Measurements from ENCODE around the gene DYRK1A. TPM values are rescaled to one million over a fixed set of nuclear protein-coding genes. Genes with fewer than 3 reads are reported as not detected.

Gene DYRK1A
- total RNA-seq, 1 donor from 2014 or later = 108 TPM

DNA sequence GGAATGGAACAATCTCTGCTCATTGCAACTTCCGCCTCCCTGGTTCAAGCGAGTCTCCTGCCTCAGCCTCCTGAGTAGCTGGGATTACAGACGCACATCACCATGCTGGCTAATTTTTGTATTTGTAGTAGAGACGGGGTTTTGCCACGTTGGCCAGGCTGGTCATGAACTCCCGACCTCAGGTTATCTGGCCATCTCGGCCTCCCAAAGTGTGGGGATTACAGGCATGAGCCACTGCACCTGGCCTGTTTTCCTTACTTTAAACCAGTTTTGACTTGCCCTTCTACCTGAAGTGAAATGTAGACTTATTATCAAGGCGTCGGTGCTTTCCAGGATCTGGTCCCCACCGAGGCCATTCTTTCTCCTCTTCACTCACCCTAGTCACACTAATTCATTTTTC, 141.8 kb downstream of the DYRK1A start:
- H3K27me3 Mint-ChIP-seq (ENCODE audit: insufficient read depth, low read depth) = no peaks in the 10 kb centered on the region
- peaks cover 17% of the 10 kb centered on the region for H3K36me3 ChIP-seq
- TF ChIP-seq EZH2phosphoT487 (IDR thresholded peaks at IDR 0.05) = no peak
- TF ChIP-seq EZH2 (IDR thresholded peaks at IDR 0.05) = no peak
- TF ChIP-seq, protein P1, sequence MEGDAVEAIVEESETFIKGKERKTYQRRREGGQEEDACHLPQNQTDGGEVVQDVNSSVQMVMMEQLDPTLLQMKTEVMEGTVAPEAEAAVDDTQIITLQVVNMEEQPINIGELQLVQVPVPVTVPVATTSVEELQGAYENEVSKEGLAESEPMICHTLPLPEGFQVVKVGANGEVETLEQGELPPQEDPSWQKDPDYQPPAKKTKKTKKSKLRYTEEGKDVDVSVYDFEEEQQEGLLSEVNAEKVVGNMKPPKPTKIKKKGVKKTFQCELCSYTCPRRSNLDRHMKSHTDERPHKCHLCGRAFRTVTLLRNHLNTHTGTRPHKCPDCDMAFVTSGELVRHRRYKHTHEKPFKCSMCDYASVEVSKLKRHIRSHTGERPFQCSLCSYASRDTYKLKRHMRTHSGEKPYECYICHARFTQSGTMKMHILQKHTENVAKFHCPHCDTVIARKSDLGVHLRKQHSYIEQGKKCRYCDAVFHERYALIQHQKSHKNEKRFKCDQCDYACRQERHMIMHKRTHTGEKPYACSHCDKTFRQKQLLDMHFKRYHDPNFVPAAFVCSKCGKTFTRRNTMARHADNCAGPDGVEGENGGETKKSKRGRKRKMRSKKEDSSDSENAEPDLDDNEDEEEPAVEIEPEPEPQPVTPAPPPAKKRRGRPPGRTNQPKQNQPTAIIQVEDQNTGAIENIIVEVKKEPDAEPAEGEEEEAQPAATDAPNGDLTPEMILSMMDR (IDR thresholded peaks at IDR 0.05) = no peak
- H3K9me3 Mint-ChIP-seq = peaks cover 2% of the 10 kb centered on the region
- peaks cover 7% of the 10 kb centered on the region for H3K4me1 Mint-ChIP-seq
- no peak overlapping the region for H3K4me3 ChIP-seq
- peaks cover 59% of the 10 kb centered on the region for H3K36me3 Mint-ChIP-seq
- H3K27ac Mint-ChIP-seq = no peak overlapping the region
- H3K4me2 ChIP-seq = no peak overlapping the region
- H3K4me3 Mint-ChIP-seq = no peak overlapping the region
- no peaks in the 10 kb centered on the region for H4K20me1 ChIP-seq (ENCODE audit: low read depth)
- H3K27ac ChIP-seq = no peak overlapping the region
- no peak overlapping the region for H2AFZ ChIP-seq (replicated peaks)
- peaks cover 26% of the 10 kb centered on the region for H3K79me2 ChIP-seq (ENCODE audit: low read depth)
- H3K9me3 ChIP-seq (ENCODE audit: low read depth) = no peaks in the 10 kb centered on the region
- DNase-seq (ENCODE audit: low spot score) = no peak
- H3K27me3 ChIP-seq = no peaks in the 10 kb centered on the region
- no peak overlapping the region for H3K9ac ChIP-seq
- H3K4me1 ChIP-seq = no peaks in the 10 kb centered on the region
- no peaks in the 10 kb centered on the region for H3F3A ChIP-seq (ENCODE audit: low read depth)

DNA sequence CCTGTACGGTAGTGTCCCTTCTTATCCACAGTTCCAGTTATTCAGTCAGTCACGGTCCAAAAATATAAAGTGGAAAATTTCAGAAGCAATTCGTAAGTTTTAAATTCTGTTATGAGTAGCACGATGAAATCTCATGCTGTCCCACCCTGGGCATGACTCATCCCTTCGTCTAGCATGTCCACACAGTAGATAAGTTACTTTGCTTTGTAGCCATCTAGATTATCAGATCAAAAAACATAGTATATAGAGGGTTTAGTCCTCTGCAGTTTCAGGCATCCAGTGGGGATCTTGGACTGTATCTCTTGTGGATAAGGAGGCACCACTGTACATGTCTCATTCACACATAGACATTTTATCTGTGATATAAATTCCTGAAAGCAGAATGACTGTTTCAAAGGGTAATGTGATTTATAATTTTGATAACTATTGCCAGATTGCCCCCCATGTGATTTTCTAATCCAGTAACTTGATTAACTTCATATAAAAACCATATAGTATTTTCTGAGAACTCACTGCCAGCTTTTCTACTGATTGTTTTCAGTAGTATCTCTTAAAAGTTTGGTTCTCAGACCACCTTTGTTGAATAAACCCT, 143.3 kb downstream of the DYRK1A start:
- Mint-ChIP-seq H3K27ac (no peak overlapping the region), H3K4me3 (no peak overlapping the region), H3K27me3 (ENCODE audit: insufficient read depth, low read depth) (no peaks in the 10 kb centered on the region), H3K36me3 (peaks cover 56% of the 10 kb centered on the region), H3K4me1 (no peaks in the 10 kb centered on the region), H3K9me3 (no peaks in the 10 kb centered on the region)
- H2AFZ ChIP-seq (replicated peaks) = no peak overlapping the region
- H3K4me1 ChIP-seq = no peaks in the 10 kb centered on the region
- H3K36me3 ChIP-seq = peaks cover 19% of the 10 kb centered on the region
- no peaks in the 10 kb centered on the region for H3K9me3 ChIP-seq (ENCODE audit: low read depth)
- no peak overlapping the region for H3K4me3 ChIP-seq
- no peak overlapping the region for H3K9ac ChIP-seq
- H3K27me3 ChIP-seq = no peaks in the 10 kb centered on the region
- TF ChIP-seq, protein P1 (IDR thresholded peaks at IDR 0.05) = no peak
- TF ChIP-seq EZH2phosphoT487 (IDR thresholded peaks at IDR 0.05) (no peak), EZH2 (IDR thresholded peaks at IDR 0.05) (no peak)
- no peaks in the 10 kb centered on the region for H4K20me1 ChIP-seq (ENCODE audit: low read depth)
- no peak overlapping the region for H3K4me2 ChIP-seq
- H3F3A ChIP-seq (ENCODE audit: low read depth) = no peaks in the 10 kb centered on the region
- no peak for DNase-seq (ENCODE audit: low spot score)
- H3K27ac ChIP-seq = no peak overlapping the region
- H3K79me2 ChIP-seq (ENCODE audit: low read depth) = peaks cover 18% of the 10 kb centered on the region

DNA sequence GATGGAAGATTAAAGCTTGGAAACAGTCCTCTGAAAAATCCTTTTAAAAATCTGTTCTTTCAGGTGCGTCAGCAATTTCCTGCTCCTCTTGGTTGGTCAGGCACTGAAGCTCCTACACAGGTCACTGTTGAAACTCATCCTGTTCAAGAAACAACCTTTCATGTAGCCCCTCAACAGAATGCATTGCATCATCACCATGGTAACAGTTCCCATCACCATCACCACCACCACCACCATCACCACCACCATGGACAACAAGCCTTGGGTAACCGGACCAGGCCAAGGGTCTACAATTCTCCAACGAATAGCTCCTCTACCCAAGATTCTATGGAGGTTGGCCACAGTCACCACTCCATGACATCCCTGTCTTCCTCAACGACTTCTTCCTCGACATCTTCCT, 145.3 kb downstream of the DYRK1A start:
- Histone ChIP-seq H3K27ac (no peak overlapping the region), H2AFZ (replicated peaks) (no peak overlapping the region), H3K27me3 (no peaks in the 10 kb centered on the region), H4K20me1 (ENCODE audit: low read depth) (peaks cover 5% of the 10 kb centered on the region), H3K4me3 (no peak overlapping the region), H3K79me2 (ENCODE audit: low read depth) (peaks cover 18% of the 10 kb centered on the region), H3K36me3 (peaks cover 12% of the 10 kb centered on the region), H3K9me3 (ENCODE audit: low read depth) (no peaks in the 10 kb centered on the region), H3F3A (ENCODE audit: low read depth) (peaks cover 5% of the 10 kb centered on the region), H3K9ac (no peak overlapping the region), H3K4me2 (no peak overlapping the region), H3K4me1 (no peaks in the 10 kb centered on the region)
- no peaks in the 10 kb centered on the region for H3K27me3 Mint-ChIP-seq (ENCODE audit: insufficient read depth, low read depth)
- peaks cover 54% of the 10 kb centered on the region for H3K36me3 Mint-ChIP-seq
- no peaks in the 10 kb centered on the region for H3K4me1 Mint-ChIP-seq
- TF ChIP-seq, protein P1 (IDR thresholded peaks at IDR 0.05) = no peak
- TF ChIP-seq EZH2phosphoT487 (IDR thresholded peaks at IDR 0.05) (no peak), EZH2 (IDR thresholded peaks at IDR 0.05) (no peak)
- no peak overlapping the region for H3K4me3 Mint-ChIP-seq
- DNase-seq (ENCODE audit: low spot score) = no peak
- H3K27ac Mint-ChIP-seq = no peak overlapping the region
- no peaks in the 10 kb centered on the region for H3K9me3 Mint-ChIP-seq

Data from neural progenitor cell (in vitro differentiated cells).